ELF-1 (cell line): ENCODE measurements around the gene MOV10.
"Not testable (repeated sequence)": the region's sequence is repeated elsewhere in the genome, so short reads cannot be mapped to it uniquely, and the experiment has no call there.

Experiments used
- DNase-seq: peaks from one replicate; pipeline ENCODE4 v3.0.0-alpha.2; 2016; ENCODE audit warnings: low read depth, low spot score

Gene MOV10

DNA sequence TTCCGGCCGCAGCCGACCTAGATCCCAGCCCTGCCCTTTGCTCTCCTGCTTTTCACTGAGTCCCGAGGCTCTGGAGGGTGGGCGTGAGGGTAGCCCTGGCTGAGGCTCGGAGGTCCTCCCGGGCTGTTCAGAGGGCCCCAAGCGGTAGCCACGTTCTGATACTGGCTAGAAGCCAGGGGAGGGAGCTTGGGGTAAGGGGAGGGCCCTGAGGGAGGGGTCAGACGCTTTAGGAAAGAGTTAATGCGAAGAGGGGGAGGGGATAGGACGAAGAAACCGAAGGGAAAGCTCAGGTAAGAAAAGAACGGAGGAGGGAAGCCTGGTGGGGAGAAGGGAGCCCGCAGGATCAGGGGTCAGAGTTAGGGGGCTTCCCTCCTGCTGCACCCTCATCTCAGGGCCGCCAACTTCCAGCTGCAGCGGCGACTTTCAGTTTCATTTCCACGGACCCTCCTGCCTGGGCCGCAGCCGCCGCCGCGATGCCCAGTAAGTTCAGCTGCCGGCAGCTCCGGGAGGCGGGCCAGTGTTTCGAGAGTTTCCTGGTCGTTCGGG lies at the start of gene MOV10:
TSS of gene MOV10 (plus strand) at position 220 of the 546 bp plus-strand sequence. CDS start at position 474, 254 bp downstream.
- DNase-seq = peak; percentile 87

GRCh38 chr1:112625696-112626095 lies 48.8 kb upstream of the MOV10 start:
- no peak for DNase-seq

DNA sequence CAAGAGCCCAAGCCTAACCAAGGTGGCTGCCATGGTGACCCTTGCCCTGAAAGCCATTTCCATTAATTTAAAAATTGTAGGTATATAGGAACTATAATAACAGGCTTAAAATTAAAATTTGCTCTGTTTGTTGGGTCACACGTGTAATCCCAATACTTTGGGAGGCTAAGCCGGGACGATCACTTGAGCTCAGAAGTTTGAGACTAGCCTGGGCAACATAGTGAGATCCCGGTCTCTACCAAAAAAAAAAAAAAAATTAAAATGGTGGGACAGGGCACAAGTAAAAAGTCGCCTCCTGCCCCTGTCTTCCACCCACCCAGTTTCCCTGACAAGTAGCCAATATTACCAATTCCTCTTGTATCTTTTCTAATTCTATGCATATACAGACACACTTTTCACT lies 48.3 kb upstream of the MOV10 start:
- no peak for DNase-seq

DNA sequence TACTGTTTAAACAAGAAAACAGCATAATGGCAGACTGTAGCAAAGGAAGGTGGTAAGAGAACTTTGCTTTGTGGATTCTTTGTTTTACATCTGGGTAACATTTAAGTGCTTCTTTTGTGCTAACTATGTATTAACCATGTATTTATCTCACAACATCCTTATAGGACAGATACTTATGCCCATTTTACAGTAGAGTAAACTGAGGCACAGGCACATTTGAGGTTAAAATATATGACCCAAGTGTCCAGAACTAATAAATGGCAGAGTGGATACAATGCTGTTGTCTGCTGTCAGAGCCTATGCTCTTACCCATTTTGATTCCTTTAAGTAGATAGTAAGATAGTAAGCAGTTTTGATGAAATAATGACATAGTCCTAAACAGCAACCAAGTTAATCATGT lies 47.6 kb upstream of the MOV10 start:
- DNase-seq = no peak

- DNase-seq = no peak
Measured at GRCh38 chr1:112628516-112628915, 45.9 kb upstream of the MOV10 start.

GRCh38 chr1:112629256-112629655 lies 45.2 kb upstream of the MOV10 start:
- no peak for DNase-seq

DNA sequence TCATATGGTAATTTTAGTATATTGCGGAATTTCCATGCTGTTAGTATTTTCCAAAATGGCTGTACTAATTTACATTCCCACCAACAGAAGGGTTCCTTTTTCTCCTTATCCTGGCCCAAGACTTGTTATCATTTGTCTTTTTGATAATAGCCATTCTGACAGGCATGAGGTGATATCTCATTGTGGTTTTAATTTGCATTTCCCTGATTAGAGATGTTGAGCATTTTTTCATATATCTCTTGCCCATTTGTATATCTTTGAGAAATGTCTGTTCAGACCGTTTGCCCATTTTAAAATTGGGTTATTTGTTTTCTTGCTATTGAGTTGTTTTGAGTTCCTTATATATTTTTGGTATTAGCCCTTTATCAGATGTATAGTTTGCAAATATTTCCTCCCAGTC lies 40.8 kb upstream of the MOV10 start:
- no peak for DNase-seq

- no peak for DNase-seq
Measured at GRCh38 chr1:112634367-112634766, 40.1 kb upstream of the MOV10 start.

DNA sequence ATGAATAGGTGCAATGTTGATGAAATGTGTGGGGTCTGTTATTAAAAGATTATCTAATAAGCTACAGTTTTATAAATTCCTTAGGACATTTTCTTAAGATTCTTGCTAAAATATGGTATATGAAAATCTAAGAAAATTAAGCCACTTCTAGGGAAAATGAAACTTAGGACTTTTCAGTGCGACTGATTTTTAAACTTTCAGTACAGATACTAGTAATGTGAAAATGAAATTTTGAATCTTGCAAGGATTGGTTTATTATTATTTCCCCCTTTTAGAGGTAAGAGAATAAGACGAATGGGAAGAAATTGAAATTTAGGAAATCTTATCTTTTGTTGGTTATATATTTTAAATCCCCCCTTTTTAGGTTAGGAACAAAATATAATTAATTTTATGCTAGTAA lies 38.4 kb upstream of the MOV10 start:
- DNase-seq = no peak

GRCh38 chr1:112636597-112637253 lies 37.7 kb upstream of the MOV10 start:
- DNase-seq = no peak

DNA sequence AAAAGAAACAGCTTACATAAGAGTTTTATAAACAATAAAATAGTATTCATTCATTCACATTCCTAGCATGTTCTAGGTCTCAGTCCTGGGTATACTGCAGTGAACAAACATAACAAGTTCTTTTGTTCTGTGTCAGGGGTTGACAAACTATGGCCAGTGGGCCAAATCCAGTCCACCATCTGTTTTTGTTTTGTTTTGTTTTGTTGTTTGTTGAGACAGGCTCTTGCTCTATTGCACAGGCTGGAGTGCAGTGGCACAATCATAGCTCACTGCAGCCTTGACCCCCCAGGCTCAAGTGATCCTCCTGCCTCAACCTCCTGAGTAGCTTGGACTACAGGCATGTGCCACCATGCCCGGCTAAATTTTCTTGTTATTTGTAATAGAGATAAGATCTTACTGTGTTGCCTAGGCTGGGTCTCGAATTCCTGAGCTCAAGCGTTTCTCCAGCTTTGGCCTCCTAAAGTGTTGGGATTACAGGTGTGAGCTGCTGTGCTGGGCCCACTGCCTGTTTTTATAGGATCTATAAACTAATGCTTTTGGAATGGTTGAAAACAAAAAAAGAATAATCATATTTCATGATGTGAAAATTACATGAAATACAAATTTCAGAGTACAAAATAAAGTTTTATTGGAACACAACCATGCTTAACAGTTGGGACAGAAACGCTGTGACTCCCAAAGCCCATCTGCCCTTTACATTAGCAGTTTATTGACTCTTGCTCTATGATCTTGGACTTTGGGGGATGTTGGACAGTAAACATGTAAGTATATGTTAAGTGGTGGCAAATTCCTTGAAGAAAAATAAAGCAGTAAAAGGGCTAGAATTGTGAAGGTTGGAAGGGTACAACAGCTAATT lies 37.0 kb upstream of the MOV10 start:
- peak; percentile 23 for DNase-seq

DNA sequence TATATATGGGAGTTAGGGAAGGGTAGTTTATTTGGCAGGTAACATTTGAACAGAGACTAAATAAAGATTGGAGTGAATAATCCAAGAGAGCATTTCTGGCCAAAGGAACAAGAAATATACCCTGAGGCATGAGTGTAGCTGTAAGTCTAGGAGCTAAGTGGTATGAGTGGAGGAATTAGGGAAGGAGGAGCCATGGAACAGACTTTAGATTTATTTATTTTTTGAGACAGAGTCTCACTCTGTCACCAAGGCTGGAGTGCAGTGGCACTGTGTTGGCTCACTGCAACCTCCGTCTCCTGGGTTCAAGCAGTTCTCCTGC lies 36.4 kb upstream of the MOV10 start:
- no peak for DNase-seq

DNA sequence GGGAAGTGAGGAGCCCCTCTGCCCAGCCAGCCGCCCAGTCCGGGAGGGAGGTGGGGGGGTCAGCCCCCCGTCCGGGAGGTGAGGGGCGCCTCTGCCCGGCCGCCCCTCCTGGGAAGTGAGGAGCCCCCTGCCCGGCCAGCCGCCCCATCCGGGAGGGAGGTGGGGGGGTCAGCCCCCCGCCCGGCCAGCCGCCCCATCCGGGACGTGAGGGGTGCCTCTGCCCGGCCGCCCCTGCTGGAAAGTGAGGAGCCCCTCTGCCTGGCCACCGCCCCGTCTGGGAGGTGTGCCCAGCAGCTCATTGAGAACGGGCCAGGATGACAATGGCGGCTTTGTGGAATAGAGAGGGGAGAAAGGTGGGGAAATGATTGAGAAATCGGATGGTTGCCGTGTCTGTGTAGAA lies 34.0 kb upstream of the MOV10 start:
- not testable (repeated sequence) for DNase-seq

- no peak for DNase-seq
Measured at GRCh38 chr1:112643080-112643479, 31.4 kb upstream of the MOV10 start.

GRCh38 chr1:112646225-112646624 lies 28.2 kb upstream of the MOV10 start:
- DNase-seq = no peak

DNA sequence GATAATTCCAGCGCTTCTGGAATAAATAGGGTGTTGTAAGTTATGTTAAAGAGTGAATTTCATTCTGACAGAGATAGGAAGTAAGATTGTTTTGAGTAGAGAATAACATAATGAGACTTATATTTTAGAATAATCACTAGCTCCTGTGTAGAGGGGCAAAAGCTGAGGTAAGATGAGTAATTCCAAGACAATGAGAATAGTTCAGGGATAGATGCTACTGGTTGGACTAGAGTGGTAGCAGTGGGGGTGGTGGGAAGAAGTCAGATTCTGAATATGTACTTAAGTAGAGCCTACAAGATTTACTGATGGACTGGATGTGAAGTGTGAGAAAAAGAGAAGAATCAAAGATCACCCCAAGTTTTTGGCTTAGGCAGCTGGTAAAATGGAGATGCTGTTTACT lies 23.3 kb upstream of the MOV10 start:
- DNase-seq = no peak

- no peak for DNase-seq
Measured at GRCh38 chr1:112665857-112666256, 8.6 kb upstream of the MOV10 start.

- no peak for DNase-seq
Measured at GRCh38 chr1:112666946-112667345, 7.5 kb upstream of the MOV10 start.

- DNase-seq = no peak
Measured at GRCh38 chr1:112672009-112672408, 2.5 kb upstream of the MOV10 start.

DNA sequence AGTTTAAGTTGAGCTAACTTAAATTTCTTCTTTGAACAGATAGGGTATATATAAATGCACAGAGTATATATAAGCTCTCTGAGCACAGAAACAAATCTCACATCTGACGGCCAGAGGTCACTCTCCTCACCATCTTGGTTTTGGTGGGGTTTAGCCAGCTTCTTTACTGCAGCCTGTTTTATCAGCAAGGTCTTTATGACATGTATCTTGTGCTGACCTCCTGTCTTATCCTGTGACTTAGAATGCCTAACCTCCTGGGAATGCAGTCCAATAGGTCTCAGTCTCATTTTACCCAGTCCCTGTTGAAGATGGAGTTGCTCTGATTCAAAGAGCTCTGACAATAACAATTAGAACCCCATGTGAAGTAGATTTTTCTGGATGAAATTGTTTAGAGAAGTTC lies 1.6 kb upstream of the MOV10 start:
- DNase-seq = no peak

- peak; percentile 18 for DNase-seq
Measured at GRCh38 chr1:112673592-112674439, 643 bp upstream of the MOV10 start.
